NAMALWA (cell line): ENCODE results near the gene PCBP2.

ENCODE experiments used
- DNase-seq: peaks from one replicate; pipeline ENCODE4 v3.0.0-alpha.2; 2015; ENCODE audit warnings: low spot score

The PCBP2 gene

GRCh38 chr12:53508534-53509170, 56.8 kb downstream of the PCBP2 start:
- peak; percentile 92 for DNase-seq

GRCh38 chr12:53510181-53510812, 58.4 kb downstream of the PCBP2 start:
- DNase-seq = no peak

- no peak for DNase-seq
Observed at GRCh38 chr12:53513712-53514410, 62.0 kb downstream of the PCBP2 start.

- DNase-seq = no peak
Observed at GRCh38 chr12:53514628-53515290, 62.9 kb downstream of the PCBP2 start.

GRCh38 chr12:53515291-53515680, 63.4 kb downstream of the PCBP2 start:
- no peak for DNase-seq

- no peak for DNase-seq
Observed at GRCh38 chr12:53516758-53517455, 65.0 kb downstream of the PCBP2 start.

GRCh38 chr12:53518381-53518780, 66.5 kb downstream of the PCBP2 start:
- no peak for DNase-seq

- DNase-seq = no peak
Observed at GRCh38 chr12:53523131-53523530, 71.2 kb downstream of the PCBP2 start.

GRCh38 chr12:53524476-53524875, 72.6 kb downstream of the PCBP2 start:
- DNase-seq = no peak

- DNase-seq = no peak
Observed at GRCh38 chr12:53530061-53530460, 78.2 kb downstream of the PCBP2 start.
